IMR-90 (cell line): ENCODE measurements around the gene MAPK10. TPM values are rescaled to one million over a fixed set of nuclear protein-coding genes. Genes with fewer than 3 reads are reported as not detected.

Source experiments
- ATAC-seq: fragments of 200-7000 bp; cut with Tn5 transposase; 2 replicates; pipeline ENCODE4 v1.9.1; 2020; ENCODE audit warnings: low read depth, mild to moderate bottlenecking, moderate library complexity
- BruUV-seq: library from RNA; stranded (reverse); fragments of 400-500 nt; replicated peaks from 2 replicates; lab custom pipeline; 2021; lab: Mats Ljungman, UMichigan
- CTCF ChIA-PET: fragments of 300-600 bp; formaldehyde crosslinking; extraction: SDS; loops from one replicate; lab custom pipeline; 2021; ENCODE audit warnings: antibody characterized with exemption; lab: Yijun Ruan, JAX
- POLR2A ChIA-PET: fragments of 300-600 bp; sonication (Branson Sonifier 250); formaldehyde crosslinking; loops from one replicate; lab custom pipeline; 2022; ENCODE audit warnings: antibody characterized with exemption; ENCODE audit not compliant: unreplicated experiment; lab: Charles Lee
- DNase-seq: peaks from one replicate; pipeline ENCODE4 v3.0.0; 2013
- H2AFZ ChIP-seq: replicated peaks from 2 replicates; pipeline ENCODE3; 2013; ENCODE audit warnings: low read length, mild to moderate bottlenecking; ENCODE audit not compliant: poor library complexity
- H2AK5ac ChIP-seq: 2 replicates; pipeline ENCODE4 v1.6.1; 2013; ENCODE audit warnings: low read depth, low read length, inconsistent platforms
- H2AK9ac ChIP-seq: replicated peaks from 2 replicates; pipeline ENCODE3; 2013; ENCODE audit warnings: mild to moderate bottlenecking, low read depth, low read length, moderate library complexity; ENCODE audit not compliant: poor library complexity
- H2BK120ac ChIP-seq: 2 replicates; pipeline ENCODE4 v1.6.1; 2013; ENCODE audit warnings: low read depth, low read length, inconsistent platforms
- H2BK15ac ChIP-seq: 3 replicates; pipeline ENCODE4 v1.6.1; 2013; ENCODE audit warnings: low read depth, low read length, inconsistent platforms
- H2BK20ac ChIP-seq: 2 replicates; pipeline ENCODE4 v1.6.1; 2013; ENCODE audit warnings: low read depth, mild to moderate bottlenecking, inconsistent platforms, low read length, moderate library complexity
- H2BK5ac ChIP-seq: 2 replicates; pipeline ENCODE4 v1.6.1; 2013; ENCODE audit warnings: mild to moderate bottlenecking, low read depth, low read length, inconsistent platforms; ENCODE audit not compliant: poor library complexity, severe bottlenecking
- H3K14ac ChIP-seq: replicated peaks from 2 replicates; pipeline ENCODE4 v1.6.1; 2013; ENCODE audit warnings: low read depth, low read length, inconsistent platforms
- H3K18ac ChIP-seq: 2 replicates; pipeline ENCODE4 v1.6.1; 2013; ENCODE audit warnings: low read depth, low read length, control low read depth
- H3K23ac ChIP-seq: 2 replicates; pipeline ENCODE4 v1.6.1; 2013; ENCODE audit warnings: low read depth, low read length, inconsistent platforms
- H3K27ac ChIP-seq: 2 replicates; pipeline ENCODE4 v1.5.1; 2013; ENCODE audit warnings: mild to moderate bottlenecking, control low read depth, low read length; ENCODE audit not compliant: insufficient read depth
- H3K27me3 ChIP-seq: 2 replicates; pipeline ENCODE4 v1.6.1; 2013; ENCODE audit warnings: low read length; ENCODE audit not compliant: control insufficient read depth, insufficient read depth
- H3K36me3 ChIP-seq: 2 replicates; pipeline ENCODE4 v1.6.1; 2013; ENCODE audit warnings: low read length, mixed read lengths; ENCODE audit not compliant: control insufficient read depth, insufficient read depth
- H3K4ac ChIP-seq: 2 replicates; pipeline ENCODE4 v1.6.1; 2013; ENCODE audit warnings: low read depth, low read length, inconsistent platforms
- H3K4me1 ChIP-seq: 2 replicates; pipeline ENCODE4 v1.6.1; 2013; ENCODE audit warnings: low read length, mixed read lengths; ENCODE audit not compliant: control insufficient read depth, insufficient read depth
- H3K4me2 ChIP-seq: 2 replicates; pipeline ENCODE4 v1.6.1; 2013; ENCODE audit warnings: low read depth, mild to moderate bottlenecking, control low read depth, low read length, moderate library complexity
- H3K4me3 ChIP-seq: 2 replicates; pipeline ENCODE4 v1.5.1; 2013; ENCODE audit warnings: low read depth, mild to moderate bottlenecking, control low read depth, low read length, moderate library complexity; ENCODE audit not compliant: insufficient read depth
- H3K56ac ChIP-seq: 2 replicates; pipeline ENCODE4 v1.6.1; 2013; ENCODE audit warnings: low read length, inconsistent platforms; ENCODE audit not compliant: insufficient read depth; ENCODE audit errors: extremely low read depth
- H3K79me1 ChIP-seq, 2 experiments: 2 replicates each; pipeline ENCODE4 v1.6.1; 2013; ENCODE audit warnings: low read length in 2 of 2, inconsistent platforms in 1 of 2, low read depth in 1 of 2
- H3K9ac ChIP-seq: 2 replicates; pipeline ENCODE4 v1.6.1; 2013; ENCODE audit warnings: low read depth, low read length, control low read depth
- H3K9me1 ChIP-seq: 2 replicates; pipeline ENCODE4 v1.6.1; 2013; ENCODE audit warnings: low read length, inconsistent platforms; ENCODE audit not compliant: insufficient read depth
- H3K9me3 ChIP-seq: 2 replicates; pipeline ENCODE4 v1.6.1; 2013; ENCODE audit warnings: low read length; ENCODE audit not compliant: control insufficient read depth, insufficient read depth
- H4K20me1 ChIP-seq: 2 replicates; pipeline ENCODE4 v1.6.1; 2013; ENCODE audit warnings: low read length, inconsistent platforms; ENCODE audit not compliant: insufficient read depth
- H4K5ac ChIP-seq: 2 replicates; pipeline ENCODE4 v1.6.1; 2013; ENCODE audit warnings: mild to moderate bottlenecking, low read depth, low read length, control low read depth
- H4K8ac ChIP-seq, 2 experiments: 2 replicates each; pipeline ENCODE4 v1.6.1; 2013; ENCODE audit warnings: low read depth in 2 of 2, low read length in 2 of 2, control low read depth in 1 of 2, inconsistent platforms in 1 of 2
- H4K91ac ChIP-seq: 2 replicates; pipeline ENCODE4 v1.6.1; 2013; ENCODE audit warnings: low read depth, low read length, inconsistent platforms; ENCODE audit not compliant: insufficient read depth
- POLR2A ChIP-seq: IDR thresholded peaks from 2 replicates; pipeline ENCODE4 v1.6.1; 2012; ENCODE audit warnings: mild to moderate bottlenecking, low read depth, low read length
- RAD21 ChIP-seq: IDR thresholded peaks from 2 replicates; pipeline ENCODE4 v1.6.1; 2012; ENCODE audit warnings: low read length, improper control_type of control experiment
- RCOR1 ChIP-seq: IDR thresholded peaks from 2 replicates; pipeline ENCODE4 v1.6.1; 2012; ENCODE audit warnings: mild to moderate bottlenecking, low read length, improper control_type of control experiment; ENCODE audit not compliant: insufficient replicate concordance
- WGBS, 2 experiments: methylation state at CpG; one replicate each; pipeline versions ENCODE4 v1.1.5 to v1.1.7; 2013; ENCODE audit warnings: missing lambda C conversion rate in 2 of 2; ENCODE audit not compliant: insufficient read length in 1 of 2; ENCODE audit errors: extremely low coverage in 2 of 2; 5-methylcytosine and 5-hydroxymethylcytosine counted together
- dilution Hi-C: fragments of 300-500 bp; cut with HindIII; formaldehyde crosslinking; loops from one replicate; pipeline ENCODE4 v1.14.3; 2018; ENCODE audit warnings: low sequenced_read_pairs; ENCODE audit not compliant: unreplicated experiment
- in situ Hi-C: fragments of 300-500 bp; cut with MboI; formaldehyde crosslinking; loops from 3 replicates; pipeline ENCODE4 v1.14.3; 2019; ENCODE audit warnings: low sequenced_read_pairs, inconsistent platforms, mixed read lengths
- intact Hi-C: fragments of 100-400 bp; cut with micrococcal nuclease; formaldehyde crosslinking; loops from 2 replicates; pipeline ENCODE4 v1.10.0; 2022
- polyA plus RNA-seq, 3 experiments: library from polyadenylated mRNA; depleted of rRNA; stranded (reverse); fragments of >200 nt; gene quantifications; 2 replicates each; pipeline ENCODE4 v1.2.3, GENCODE V29; 2012; ENCODE audit warnings: low replicate concordance in 1 of 3
- total RNA-seq: library from RNA; depleted of rRNA; stranded (reverse); fragments of >200 nt; gene quantifications from 2 replicates; pipeline ENCODE4 v1.2.3, GENCODE V29; 2012
- TF ChIP-seq, protein P1 (sequence below): fragments of 150-350 bp; IDR thresholded peaks from 2 replicates; pipeline ENCODE4 v1.6.1; 2016; ENCODE audit warnings: low read depth, mild to moderate bottlenecking, low read length, moderate library complexity, borderline replicate concordance
- TF ChIP-seq, protein P2 (sequence below): fragments of 150-350 bp; IDR thresholded peaks from 2 replicates; pipeline ENCODE4 v1.6.1; 2017; ENCODE audit warnings: mild to moderate bottlenecking, antibody characterized with exemption, low read length, low read depth
- TF ChIP-seq, protein P3 (sequence below): conservative IDR thresholded peaks from 2 replicates; pipeline ENCODE4 v1.5.1; 2012; ENCODE audit warnings: mild to moderate bottlenecking, low read depth, low read length, improper control_type of control experiment

MAPK10 gene
- total and polyA plus RNA-seq, 2 of the 4 experiments (the other 2 are of a cell fraction): 2.8 to 6.5 TPM

DNA sequence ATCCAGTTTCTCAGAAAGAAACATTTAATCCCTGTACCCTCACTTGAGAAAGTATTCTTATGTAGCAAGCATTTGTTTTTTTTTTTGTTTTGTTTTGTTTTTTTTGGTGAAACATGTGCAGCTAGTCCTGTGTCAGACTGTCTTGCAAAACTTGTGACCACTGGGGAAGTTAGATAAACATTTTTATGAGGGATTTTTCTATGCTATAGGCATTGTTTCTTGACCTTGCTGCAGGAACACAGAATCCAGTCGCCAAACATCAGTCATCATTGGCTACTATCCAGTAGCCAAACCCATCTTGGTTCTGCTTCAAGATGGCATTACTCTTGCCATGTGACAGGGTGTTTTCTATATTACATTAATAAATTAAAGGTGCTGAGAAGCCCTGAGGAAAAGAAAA lies 7.7 kb upstream of the MAPK10 start:
- H2AFZ ChIP-seq: no peak overlapping the region
- no peak overlapping the region for H2AK5ac ChIP-seq
- H3K27ac ChIP-seq: no peak overlapping the region
- no peak overlapping the region for H2BK15ac ChIP-seq
- ATAC-seq (no peak), DNase-seq (no peak)
- H3K9me1 ChIP-seq: no peaks in the 10 kb centered on the region
- H3K36me3 ChIP-seq: no peaks in the 10 kb centered on the region
- H4K5ac ChIP-seq: no peak overlapping the region
- H3K9ac ChIP-seq: no peak overlapping the region
- no peak overlapping the region for H3K4ac ChIP-seq
- H4K91ac ChIP-seq: no peak overlapping the region
- no peaks in the 10 kb centered on the region for H4K20me1 ChIP-seq
- intact Hi-C loops: no loop called here
- ChIA-PET CTCF (no interaction called here), POLR2A (no interaction called here)
- H3K56ac ChIP-seq: no peak overlapping the region
- no peaks in the 10 kb centered on the region for H3K4me1 ChIP-seq
- no TSS peak for BruUV-seq
- no peaks in the 10 kb centered on the region for H3K27me3 ChIP-seq
- in situ Hi-C loops: no loop called here
- H2BK5ac ChIP-seq: no peak overlapping the region
- H2AK9ac ChIP-seq: no peak overlapping the region
- H2BK120ac ChIP-seq: no peak overlapping the region
- dilution Hi-C loops: no loop called here
- TF ChIP-seq, protein P1, sequence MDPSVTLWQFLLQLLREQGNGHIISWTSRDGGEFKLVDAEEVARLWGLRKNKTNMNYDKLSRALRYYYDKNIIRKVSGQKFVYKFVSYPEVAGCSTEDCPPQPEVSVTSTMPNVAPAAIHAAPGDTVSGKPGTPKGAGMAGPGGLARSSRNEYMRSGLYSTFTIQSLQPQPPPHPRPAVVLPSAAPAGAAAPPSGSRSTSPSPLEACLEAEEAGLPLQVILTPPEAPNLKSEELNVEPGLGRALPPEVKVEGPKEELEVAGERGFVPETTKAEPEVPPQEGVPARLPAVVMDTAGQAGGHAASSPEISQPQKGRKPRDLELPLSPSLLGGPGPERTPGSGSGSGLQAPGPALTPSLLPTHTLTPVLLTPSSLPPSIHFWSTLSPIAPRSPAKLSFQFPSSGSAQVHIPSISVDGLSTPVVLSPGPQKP: no peak
- TF ChIP-seq RCOR1 (no peak), RAD21 (no peak), POLR2A (no peak)
- TF ChIP-seq, protein P2, sequence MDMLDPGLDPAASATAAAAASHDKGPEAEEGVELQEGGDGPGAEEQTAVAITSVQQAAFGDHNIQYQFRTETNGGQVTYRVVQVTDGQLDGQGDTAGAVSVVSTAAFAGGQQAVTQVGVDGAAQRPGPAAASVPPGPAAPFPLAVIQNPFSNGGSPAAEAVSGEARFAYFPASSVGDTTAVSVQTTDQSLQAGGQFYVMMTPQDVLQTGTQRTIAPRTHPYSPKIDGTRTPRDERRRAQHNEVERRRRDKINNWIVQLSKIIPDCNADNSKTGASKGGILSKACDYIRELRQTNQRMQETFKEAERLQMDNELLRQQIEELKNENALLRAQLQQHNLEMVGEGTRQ: no peak
- TF ChIP-seq, protein P3, sequence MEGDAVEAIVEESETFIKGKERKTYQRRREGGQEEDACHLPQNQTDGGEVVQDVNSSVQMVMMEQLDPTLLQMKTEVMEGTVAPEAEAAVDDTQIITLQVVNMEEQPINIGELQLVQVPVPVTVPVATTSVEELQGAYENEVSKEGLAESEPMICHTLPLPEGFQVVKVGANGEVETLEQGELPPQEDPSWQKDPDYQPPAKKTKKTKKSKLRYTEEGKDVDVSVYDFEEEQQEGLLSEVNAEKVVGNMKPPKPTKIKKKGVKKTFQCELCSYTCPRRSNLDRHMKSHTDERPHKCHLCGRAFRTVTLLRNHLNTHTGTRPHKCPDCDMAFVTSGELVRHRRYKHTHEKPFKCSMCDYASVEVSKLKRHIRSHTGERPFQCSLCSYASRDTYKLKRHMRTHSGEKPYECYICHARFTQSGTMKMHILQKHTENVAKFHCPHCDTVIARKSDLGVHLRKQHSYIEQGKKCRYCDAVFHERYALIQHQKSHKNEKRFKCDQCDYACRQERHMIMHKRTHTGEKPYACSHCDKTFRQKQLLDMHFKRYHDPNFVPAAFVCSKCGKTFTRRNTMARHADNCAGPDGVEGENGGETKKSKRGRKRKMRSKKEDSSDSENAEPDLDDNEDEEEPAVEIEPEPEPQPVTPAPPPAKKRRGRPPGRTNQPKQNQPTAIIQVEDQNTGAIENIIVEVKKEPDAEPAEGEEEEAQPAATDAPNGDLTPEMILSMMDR: no peak
- no peak overlapping the region for H3K23ac ChIP-seq
- no peak overlapping the region for H2BK20ac ChIP-seq
- no peak overlapping the region for H3K4me2 ChIP-seq
- no peaks in the 10 kb centered on the region for H3K9me3 ChIP-seq
- no peak overlapping the region for H3K4me3 ChIP-seq
- no peak overlapping the region for H4K8ac ChIP-seq
- no CpG with 5 or more reads among the region's 1 CpG for WGBS, 2 experiments
- no peaks in the 10 kb centered on the region for H3K79me1 ChIP-seq
- no peak overlapping the region for H3K14ac ChIP-seq
- no peak overlapping the region for H3K18ac ChIP-seq
